ENCODE results near the gene BLOC1S1.

GRCh38 chr12:55670276-55670675 is 45.6 kb upstream of the BLOC1S1 start:
- TF ChIP-seq ZFX (CRISPR knock-in tag; IDR thresholded peaks at IDR 0.05): no peak
- TF ChIP-seq POLR2AphosphoS5 (IDR thresholded peaks at IDR 0.05; ENCODE audit: control insufficient read depth, insufficient read depth, low read depth, low read length): no peak
- TF ChIP-seq ARID3B (CRISPR knock-in tag; IDR thresholded peaks at IDR 0.05; ENCODE audit: borderline replicate concordance): no peak
